Fibroblast of skin of left biceps (primary cell): ENCODE measurements around the gene MYH16.
"Not testable (repeated sequence)": the region's sequence is repeated elsewhere in the genome, so short reads cannot be mapped to it uniquely, and the experiment has no call there.

ENCODE experiments used
- DNase-seq, 2 experiments: peaks; one replicate each; pipeline ENCODE4 v3.0.0-alpha.2; 2013; ENCODE audit warnings: low read depth in 2 of 2

The MYH16 gene

DNA sequence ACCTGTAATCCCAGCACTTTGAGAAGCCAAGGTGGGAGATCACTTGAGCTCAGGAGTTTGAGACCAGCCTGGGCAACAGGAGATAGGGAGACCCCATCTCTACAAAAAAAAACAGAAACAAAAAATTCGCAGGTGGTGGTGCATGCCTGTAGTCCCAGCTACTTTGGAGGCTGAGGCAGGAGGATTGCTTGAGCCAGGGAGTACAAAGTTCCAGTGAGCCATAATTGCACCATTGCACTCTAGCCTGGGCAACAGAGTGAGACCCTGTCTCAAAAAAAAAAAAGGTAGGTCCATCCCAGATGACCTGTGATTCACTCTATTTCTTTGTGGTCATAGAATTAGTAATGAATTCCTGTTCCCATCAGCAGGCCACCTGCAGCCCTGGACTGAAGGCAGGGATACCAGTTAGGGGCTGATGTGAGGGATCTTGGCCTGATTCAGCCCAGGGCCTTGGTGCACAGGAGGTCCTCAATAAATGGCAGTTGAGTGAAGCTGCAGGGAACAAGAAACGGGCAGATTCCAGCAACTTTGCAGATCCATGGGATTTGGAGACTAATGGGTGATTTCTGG is at the start of gene MYH16:
Gene MYH16, plus strand, starts transcription at position 364 of the 570 bp plus-strand sequence.
- no peak for DNase-seq

DNA sequence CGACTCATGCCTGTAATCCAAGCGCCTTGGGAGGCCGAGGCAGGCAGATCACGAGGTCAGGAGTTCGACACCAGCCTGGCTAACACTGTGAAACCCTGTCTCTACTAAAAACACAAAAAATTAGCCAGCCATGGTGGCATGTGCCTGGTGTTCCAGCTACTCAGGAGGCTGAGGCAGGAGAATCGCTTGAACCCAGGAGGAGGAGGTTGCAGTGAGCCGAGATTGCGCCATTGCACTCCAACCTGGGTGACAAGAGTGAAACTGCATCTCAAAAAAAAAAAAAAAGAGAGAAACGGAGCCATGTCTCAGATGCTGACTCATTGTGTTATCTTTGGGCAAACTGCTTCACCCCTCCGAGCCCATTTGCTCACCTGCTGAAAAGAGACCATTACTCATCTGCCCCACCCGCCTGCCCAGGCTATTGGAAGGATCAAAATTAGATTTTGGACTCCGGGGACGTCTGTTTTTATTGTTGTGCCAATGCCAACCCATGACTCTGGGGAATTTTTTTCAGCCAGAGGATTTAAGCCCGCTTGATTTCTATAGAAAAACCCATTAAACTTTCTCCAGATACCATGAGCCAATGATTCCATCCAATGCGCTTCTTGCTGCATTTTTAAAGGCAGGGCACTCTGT is 48.3 kb upstream of the MYH16 start:
- DNase-seq: not testable (repeated sequence)

DNA sequence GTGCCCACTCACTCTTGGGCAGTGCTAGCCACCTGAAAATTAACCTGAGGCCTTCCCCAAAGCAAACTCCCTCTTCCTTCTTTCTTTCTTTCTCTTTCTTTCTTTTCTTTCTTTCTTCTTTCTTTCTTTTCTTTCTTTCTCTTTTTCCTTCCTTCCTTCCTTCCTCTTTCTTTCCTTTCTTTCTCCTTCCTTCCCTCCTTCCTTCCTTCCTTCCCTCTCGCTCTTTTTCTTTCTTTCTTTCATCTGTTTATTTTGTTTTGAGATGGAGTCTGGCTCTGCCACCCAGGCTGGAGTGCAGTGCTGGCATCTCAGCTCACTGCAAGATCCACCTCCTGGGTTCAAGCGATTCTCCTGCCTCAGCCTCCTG is 47.8 kb upstream of the MYH16 start:
- DNase-seq: no peak

DNA sequence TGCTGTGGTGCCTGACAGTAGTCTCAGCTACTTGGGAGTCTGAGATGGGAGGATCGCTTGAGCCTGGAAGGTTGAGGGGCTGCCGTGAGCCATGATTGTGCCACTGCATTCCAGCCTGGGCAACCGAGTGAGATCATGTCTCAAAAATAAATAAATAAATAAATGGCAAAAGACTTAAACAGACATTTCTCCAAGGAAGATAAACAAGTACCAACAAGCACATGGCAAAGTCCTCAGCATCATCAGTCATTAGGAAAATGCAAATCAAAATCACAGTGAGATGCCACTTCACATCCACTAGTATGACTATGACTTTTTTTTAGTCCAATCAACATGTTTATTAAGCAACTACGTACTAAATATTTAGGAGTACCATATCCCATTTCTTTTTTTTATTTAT is 43.4 kb upstream of the MYH16 start:
- DNase-seq: no peak

DNA sequence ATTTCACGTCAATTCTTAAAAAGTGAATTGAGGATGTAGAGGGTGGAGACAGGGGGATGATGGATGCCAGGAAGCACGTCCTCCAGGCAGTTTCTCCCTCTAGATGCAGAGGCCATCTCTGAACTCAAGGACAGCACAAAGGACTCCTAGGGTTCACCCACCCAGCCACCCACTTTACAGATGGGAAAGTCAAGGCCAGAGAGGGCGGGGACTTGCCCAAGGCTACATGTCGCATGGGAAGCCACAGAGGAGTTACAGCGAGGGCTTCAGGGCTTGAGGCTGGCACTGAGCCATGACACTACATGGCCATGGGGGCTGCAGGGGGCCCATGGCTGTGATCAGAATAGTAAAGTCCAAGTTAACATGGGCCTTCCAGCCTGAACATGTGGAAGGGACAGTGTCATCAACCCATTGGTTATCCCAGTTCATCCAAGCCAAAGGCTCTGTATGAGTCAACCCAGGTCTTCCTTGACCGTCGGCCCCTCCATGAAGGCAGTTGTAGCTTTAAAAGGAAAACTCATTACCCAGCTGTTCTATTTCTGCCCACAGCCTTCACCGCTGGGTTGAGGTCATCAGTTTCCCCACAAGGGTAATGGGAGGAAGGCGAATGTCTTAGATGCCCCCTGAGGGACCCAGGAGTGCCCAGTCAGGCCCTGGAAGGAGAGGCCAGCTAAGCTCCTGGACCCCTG is 40.4 kb upstream of the MYH16 start:
- DNase-seq: no peak

DNA sequence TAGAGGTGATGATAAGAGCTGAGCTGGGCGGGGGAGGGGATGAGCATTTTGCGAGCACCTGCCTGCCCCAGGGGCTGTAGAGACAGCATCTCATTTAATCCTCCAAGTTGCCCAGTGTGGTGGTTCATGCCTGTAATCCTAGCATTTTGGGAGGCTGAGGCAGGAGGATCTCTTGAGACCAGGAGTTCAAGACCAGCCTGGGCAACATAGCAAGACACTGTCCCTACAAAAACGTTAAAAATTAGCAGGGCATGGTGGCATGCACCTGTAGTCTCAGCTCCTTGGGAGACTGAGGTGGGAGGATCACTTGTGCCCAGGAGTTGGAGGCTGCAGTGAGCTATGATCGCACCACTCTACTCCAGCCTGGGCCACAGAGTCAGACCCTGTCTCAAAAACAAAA is 39.7 kb upstream of the MYH16 start:
- DNase-seq: not testable (repeated sequence)

DNA sequence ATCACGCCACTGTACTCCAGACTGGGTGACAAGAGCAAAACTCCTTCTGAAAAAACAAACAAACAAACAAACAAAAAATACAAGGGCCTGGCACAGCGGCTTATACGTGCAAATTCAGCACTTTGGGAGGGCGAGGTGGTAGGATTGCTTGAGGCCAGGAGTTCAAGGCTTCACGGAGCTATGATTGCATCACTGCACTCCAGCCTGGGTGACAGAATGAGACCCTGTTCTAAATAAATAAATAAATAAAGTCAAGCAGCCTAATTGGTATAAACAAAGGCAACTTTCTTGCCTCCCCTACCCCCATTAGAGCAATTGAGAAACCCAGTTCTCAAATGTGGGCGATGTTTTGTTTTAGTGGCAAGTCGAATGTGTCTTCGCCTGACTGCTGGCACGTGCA is 38.5 kb upstream of the MYH16 start:
- DNase-seq: no peak

DNA sequence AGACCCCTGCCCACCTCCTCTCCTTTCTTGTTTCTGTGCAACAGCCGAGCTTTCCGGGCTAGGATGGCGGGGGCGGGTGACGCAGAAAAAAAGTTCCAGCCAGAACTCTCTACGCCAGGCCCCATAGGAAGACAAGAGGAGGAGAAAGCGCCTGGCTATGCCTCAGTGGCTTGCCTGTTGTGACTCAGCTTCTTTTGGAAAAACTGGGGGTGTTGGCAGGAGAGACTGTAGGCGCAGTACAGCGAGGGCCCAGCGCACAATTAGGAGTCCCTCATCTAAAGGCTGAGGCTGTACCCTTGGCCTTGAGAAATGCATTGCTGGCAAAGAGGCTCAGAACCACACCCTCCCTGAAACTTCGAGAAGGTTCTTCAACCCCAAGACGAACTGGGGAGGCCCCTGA is 36.7 kb upstream of the MYH16 start:
- no peak for DNase-seq

DNA sequence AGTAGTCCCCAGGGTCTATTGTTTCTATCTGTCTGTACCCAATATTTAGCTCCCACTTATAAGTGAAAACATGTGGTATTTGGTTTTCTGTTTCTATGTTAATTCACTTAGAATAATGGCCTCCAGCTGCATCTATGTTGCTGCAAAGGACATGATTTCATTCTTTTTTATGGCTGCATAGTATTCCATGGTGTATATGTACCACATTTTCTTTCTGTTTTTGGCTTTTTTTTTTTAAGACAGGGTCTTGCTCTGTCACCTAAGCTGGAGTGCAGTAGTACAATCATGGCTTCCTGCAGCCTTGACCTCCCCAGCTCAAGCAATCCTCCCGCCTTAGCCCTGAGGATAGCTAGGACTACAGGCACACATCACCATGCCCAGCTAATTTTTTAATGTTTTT is 34.8 kb upstream of the MYH16 start:
- not testable (repeated sequence) for DNase-seq

DNA sequence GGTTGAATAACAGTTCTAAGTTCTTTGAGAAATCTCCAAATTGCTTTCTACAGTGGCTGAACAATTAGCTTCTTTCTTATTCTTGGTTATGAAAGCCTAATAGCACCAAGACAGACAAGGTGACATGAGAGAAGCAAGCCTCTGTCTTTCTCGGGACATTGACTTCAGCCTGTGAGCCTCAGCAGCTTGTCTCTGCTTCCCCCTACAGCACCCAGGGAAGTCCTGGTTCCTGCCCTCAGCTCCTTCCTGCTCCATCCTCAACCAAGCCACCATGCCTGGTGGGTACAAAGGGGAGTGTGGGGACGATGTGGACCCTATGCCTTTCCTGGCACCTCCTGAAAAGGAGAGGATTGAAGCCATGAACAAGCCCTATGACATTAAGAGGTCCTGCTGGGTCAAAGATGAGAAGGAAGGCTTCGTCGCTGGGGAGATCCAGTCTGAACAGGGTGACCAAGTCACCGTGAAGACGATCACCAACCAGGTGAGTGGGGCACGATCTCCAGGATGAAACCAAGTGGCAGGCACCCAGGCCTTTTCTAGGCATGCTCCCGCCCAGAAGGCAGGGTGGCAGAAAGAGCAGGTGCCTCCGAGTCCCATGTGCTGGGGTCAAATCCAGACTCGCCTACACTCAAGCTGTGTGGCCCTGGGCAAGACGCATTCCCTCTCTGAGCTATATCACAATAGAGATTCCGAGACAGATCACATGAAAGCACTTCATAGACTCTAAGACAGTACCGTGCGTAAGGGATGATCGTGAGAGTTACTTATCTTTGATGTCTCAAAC is 33.9 kb upstream of the MYH16 start:
- DNase-seq: no peak

DNA sequence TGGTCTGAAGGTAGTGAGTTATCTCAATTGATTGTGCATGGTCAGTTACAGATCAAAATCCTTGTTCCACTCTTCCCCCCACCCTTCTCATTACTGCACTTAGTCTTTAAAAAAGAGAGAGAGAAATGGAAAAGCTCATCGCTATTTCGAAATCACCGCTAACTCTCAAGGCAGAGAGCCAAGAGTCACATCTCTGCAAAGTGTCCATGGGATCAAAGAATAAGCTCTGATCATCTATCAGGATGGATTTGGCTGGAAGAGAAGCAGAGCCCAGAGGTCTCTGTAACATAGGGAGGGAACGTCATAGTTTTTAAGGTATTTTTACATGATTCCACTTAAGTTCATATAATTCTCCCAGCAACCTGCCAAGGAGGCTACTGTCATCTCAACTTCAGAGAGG is 30.0 kb upstream of the MYH16 start:
- no peak for DNase-seq

DNA sequence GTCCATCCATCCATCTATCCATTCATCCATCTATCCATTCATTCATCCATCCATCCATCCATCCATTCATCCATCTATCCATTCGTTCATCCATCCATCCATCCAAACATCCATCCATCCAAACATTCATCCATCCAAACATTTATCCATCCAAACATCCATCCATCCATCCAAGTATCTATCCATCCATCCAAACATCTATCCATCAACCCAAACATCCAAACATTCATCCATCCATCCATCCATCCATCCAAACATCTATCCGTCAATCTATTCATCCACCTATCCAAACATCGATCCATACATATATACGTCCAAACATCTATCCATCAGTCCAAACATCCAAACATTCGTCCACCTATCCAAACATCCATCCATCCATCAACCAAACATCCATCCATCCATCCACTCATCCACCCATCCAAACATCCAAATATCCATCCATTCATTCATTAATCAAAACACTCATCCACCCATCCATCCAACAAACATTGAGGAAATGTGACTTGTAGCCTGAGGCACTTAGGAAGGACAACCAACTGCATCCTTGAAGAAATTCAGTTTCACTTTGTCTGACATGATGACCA is 28.8 kb upstream of the MYH16 start:
- DNase-seq: no peak

DNA sequence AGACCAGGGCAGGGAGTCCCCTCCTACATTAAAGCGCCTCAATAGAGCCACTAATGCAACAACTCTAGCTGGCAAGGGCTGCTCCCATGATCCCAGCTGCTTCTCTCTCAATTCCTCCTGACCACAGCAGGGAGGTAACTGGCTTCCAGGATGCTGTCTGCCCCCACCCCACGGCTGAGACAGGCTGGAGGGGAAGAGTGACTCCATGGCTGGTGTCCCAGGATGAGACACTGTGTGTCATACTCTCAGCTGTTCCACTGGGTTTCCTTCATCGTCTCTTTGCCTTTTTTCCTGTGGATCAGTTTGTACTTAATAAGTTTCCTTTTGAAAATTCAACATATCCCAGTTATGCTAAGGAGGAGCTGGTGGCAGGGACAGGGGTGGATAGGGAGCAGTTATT is 27.7 kb upstream of the MYH16 start:
- DNase-seq: no peak

DNA sequence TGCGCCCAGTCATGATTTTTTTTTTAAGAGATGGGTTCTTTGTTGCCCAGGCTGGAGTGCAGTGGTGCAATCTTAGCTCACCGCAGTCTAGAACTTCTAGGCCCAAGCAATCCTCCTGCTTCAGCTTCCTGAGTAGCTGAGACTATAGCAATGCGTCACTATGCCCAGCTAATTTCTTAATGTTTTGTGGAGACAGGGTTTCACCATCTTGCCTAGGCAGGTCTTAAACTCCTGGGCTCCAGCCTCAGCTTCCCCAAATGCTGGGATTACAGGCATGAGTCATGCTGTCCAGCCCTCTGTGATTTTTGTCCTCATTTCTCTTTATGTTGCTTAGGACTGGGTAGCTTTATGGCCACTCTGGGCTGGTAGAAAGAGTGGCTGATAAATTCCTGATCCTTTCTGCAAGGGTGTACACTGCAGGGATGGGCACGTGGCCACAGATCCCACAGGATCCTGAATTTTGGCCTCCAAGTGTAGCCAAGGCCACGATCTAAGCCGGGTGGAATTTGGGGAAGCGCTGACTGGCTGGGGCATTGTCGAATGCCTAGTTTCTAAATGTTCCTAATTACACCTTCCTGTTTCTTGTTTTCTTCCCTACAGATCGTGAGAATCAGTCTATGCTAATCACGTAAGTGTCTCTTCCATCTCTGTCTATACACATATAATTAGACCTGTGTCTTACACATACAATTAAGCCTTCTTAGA is 24.1 kb upstream of the MYH16 start:
- no peak for DNase-seq

DNA sequence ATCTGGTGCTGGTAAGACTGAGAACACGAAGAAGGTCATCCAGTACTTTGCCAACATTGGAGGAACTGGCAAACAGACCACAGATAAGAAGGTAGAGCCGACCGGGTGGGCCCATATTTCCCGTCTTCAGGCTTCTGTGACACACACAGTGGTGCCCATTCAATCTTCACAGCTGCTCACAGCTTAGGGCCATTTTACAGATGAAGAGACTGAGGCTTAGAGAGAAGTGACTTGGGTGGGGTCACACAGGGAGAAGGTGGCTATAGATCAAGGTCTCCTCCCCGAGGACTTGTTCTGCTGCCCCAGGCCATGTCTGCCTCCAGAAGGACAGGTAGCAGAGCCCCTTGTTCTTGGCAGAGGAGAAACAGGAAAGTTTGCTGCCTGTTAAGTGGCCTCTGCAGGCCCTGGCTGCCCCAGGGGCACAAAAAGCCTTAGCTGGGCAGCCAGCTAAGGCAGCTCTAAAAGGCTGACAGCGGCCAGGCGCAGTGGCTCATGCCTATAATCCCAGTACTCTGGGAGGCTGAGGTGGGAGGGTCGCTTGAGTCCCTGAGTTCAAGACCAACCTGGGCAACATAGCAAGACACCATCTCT is 22.6 kb upstream of the MYH16 start:
- no peak for DNase-seq

DNA sequence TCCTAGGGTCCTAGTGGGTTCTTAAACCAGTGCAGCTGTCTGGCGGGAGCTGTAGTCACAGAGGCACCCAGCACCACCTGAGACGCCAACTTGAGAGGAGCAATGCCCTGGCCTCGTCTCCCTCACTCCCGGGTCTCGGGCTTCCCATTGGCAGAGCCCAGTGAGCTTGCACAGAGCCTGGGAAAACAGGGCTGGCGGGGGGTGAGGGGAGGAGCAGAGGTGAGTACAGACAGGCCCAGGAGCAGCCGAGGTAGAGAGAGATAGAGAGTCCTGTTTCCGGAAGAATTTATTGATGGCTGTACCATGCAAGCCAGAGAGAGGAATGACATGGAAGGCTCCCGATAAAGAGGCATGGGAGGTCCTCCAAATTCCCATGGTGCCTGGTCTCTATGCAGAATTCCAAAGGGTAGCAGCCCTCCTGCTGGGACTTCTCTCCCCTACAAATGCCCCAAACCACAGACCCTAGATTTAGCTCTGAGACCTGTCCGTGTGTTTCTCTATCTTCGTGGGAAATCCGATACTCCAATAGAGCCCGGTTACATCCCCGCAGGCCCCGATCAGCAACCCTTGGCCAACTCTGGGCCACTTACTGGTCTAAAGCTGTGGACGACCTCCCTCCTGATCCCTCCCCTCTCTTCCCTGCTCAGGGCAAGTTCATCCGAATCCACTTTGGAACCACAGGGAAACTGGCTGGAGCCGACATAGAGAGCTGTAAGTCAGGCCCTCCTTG is 20.3 kb upstream of the MYH16 start:
- no peak for DNase-seq

DNA sequence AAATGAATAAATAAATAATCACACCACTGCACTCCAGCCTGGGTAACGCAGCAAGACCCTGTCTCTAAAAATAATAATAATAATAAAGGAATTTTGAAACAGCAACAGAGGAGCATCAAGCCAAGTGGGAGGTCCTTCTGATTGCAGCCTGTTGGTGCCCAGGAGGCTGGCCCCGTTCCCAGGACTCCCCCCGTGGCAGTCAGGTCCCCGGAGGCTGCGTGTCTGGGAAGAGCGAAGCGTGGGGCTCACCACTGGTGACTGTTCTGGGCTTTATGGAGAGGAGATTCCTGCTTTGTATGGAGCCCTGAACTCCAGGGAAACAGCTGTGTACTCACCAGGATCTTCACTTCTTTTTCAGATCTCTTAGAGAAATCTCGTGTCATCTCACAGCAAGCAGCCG is 19.3 kb upstream of the MYH16 start:
- DNase-seq: no peak

DNA sequence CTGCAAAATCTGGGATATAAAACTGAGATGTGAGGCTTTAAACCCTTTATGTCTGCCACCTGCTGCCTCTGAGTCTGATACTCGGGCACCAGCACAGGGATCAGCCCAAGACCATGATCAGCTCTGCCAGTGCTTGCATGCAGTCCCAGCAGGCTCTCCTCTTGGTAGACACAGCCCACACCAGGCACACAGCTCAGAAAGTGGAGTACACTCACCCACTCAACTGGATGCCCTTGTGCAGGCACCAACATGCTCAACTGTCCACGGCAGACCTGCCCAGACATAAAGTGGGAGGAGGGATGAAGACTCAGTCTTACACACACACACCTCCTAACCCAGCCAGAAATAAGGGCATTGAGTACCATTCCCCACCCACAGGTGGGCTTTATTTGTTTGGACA is 18.2 kb upstream of the MYH16 start:
- no peak for DNase-seq

DNA sequence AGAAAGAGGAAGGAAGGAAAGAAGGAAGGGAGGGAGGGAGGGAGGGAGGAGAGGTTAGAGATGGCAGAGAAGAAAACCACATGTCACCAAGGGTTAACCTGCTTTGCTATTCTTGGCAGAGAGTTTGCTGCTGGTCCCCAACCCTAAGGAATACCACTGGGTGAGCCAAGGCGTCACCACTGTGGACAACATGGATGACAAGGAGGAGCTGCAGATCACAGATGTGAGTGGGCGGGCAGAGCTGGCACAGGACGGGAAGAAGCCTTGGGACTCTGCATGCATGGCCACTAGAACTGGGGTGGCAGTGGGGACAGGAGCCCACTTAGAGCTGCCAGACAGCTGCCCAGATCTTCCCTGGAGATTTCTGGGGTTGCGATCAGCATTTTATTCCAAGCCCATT is 17.2 kb upstream of the MYH16 start:
- no peak for DNase-seq

DNA sequence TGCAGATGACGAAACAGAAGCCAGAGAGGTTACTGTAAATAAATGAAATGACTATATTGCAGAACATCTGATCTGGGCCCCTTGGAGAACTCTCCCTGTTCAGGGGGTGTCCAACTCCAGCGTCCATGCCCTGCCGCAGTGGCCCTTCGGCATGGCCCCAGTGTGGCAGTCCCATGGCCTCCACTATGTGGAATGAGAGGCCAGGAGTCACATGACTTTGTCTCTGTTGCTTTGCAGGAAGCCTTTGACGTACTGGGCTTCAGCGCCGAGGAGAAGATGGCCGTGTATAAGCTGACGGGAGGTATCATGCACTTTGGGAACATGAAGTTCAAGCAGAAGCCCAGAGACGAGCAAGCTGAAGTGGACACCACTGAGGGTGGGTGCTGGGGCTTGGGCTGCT is 15.6 kb upstream of the MYH16 start:
- DNase-seq: no peak

DNA sequence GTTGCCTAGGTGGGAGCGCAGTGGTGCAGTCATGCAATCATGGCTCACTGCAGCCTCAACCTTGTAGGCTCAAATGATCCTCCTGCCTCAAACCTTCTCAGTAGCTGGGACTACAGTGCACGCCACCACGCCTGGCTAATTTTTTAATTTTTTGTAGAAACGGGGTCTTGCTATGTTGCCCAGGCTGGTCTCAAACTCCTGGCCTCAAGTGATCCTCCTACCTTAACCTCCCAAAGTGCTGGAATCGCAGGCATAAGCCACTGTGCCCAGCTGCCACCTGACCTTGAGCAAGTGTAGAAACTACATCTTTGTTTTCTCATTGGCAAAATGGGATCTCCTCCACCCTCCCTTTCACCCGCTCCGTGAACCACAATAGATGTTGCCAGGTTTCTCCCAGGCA is 15.0 kb upstream of the MYH16 start:
- no peak for DNase-seq
